ENCODE measurements around the gene LBP.

DNA sequence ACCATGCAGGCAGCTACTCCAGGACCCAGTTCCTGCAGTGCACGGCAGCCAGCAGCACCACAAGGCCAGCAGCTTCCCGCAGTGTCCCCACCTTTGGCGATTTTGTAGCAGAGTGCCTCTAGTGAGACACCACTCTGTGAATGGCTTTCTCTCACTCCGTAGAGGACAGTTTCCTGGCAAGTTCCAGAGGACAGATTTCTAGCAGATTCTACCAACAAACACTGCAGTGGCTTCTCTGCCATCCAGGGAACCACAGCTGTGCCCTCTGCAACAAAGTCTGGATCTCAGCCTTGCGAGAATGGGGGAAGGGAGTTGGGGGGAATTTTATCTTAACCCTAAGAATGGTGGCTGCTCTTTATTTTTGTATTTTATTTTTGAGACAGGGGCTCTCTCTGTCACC, 60.2 kb downstream of the LBP start:
- TF ChIP-seq POLR2A (IDR thresholded peaks at IDR 0.05), result no peak
- TF ChIP-seq, protein P1, sequence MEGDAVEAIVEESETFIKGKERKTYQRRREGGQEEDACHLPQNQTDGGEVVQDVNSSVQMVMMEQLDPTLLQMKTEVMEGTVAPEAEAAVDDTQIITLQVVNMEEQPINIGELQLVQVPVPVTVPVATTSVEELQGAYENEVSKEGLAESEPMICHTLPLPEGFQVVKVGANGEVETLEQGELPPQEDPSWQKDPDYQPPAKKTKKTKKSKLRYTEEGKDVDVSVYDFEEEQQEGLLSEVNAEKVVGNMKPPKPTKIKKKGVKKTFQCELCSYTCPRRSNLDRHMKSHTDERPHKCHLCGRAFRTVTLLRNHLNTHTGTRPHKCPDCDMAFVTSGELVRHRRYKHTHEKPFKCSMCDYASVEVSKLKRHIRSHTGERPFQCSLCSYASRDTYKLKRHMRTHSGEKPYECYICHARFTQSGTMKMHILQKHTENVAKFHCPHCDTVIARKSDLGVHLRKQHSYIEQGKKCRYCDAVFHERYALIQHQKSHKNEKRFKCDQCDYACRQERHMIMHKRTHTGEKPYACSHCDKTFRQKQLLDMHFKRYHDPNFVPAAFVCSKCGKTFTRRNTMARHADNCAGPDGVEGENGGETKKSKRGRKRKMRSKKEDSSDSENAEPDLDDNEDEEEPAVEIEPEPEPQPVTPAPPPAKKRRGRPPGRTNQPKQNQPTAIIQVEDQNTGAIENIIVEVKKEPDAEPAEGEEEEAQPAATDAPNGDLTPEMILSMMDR (IDR thresholded peaks at IDR 0.05), result no peak
